ENCODE data around the gene RTN4RL1. TPM values are rescaled to one million over a fixed set of nuclear protein-coding genes. Genes with fewer than 3 reads are reported as not detected.

The RTN4RL1 gene
- polyA plus RNA-seq, 1 donor (not counting 4 experiments of a cell fraction or from before 2014, with no cell fraction given) = 2.3 TPM

DNA sequence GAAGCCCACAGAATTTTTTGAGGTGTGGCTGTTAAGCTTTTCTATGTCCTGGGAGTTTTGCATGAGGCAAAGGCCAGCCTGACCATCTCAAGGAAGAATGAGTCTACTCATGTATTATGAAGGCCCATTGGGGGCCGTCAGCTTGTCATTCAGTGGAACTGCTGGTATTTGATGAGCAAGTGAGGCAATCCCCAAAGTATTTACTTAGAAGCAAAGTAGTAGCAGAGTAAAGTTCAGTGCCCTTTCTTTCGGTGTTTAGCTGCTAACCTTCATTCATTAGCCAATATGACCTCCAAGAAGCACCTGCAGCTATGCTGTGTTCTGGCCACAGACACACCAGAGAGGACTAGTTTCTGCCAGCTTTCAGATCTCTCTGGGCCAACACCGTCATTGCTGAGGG lies 115.1 kb downstream of the RTN4RL1 start:
- Histone ChIP-seq H3K79me2 (ENCODE audit: control insufficient read depth, insufficient read depth, low read length) (no peaks in the 10 kb centered on the region), H3K4me2 (ENCODE audit: control insufficient read depth, extremely low read depth, insufficient read depth, low read depth, low read length) (no peak overlapping the region), H3K9me1 (ENCODE audit: control insufficient read depth, extremely low read depth, insufficient read depth, low read length) (no peaks in the 10 kb centered on the region), H4K20me1 (ENCODE audit: control insufficient read depth, extremely low read depth, insufficient read depth, low read length) (no peaks in the 10 kb centered on the region), H3K27me3 (ENCODE audit: control insufficient read depth, extremely low read depth, insufficient read depth, low read length) (peaks cover 62% of the 10 kb centered on the region), H3K4me3 (ENCODE audit: control insufficient read depth in 2 of 3, extremely low read depth in 1 of 3, insufficient read depth in 2 of 3, low read depth in 1 of 3, low read length in 3 of 3) (no peak overlapping the region), H3K4me1 (ENCODE audit: control insufficient read depth, extremely low read depth, insufficient read depth, low read length) (peaks cover 6% of the 10 kb centered on the region), H3K9ac (ENCODE audit: control insufficient read depth, extremely low read depth, insufficient read depth, low read length) (no peak overlapping the region), H3K9me3 (ENCODE audit: control insufficient read depth, low read depth, low read length) (no peaks in the 10 kb centered on the region), H2AFZ (ENCODE audit: control insufficient read depth, low read length) (no peak overlapping the region), H3K27ac (ENCODE audit: control insufficient read depth, insufficient read depth, low read length) (no peak overlapping the region), H3K36me3 (ENCODE audit: control insufficient read depth in 2 of 2, extremely low read depth in 1 of 2, insufficient read depth in 2 of 2, low read length in 2 of 2) (no peaks in the 10 kb centered on the region)
- no peak for FAIRE-seq
- dilution Hi-C loops (cut with MboI; ENCODE audit: extremely low pct_ligation_motif_present, low sequenced_read_pairs) = no loop called here
- no peak for DNase-seq (ENCODE audit: low read depth, low spot score)
- TF ChIP-seq EZH2 (IDR thresholded peaks at IDR 0.05; ENCODE audit: low read length) = no peak
- TF ChIP-seq, protein P1, sequence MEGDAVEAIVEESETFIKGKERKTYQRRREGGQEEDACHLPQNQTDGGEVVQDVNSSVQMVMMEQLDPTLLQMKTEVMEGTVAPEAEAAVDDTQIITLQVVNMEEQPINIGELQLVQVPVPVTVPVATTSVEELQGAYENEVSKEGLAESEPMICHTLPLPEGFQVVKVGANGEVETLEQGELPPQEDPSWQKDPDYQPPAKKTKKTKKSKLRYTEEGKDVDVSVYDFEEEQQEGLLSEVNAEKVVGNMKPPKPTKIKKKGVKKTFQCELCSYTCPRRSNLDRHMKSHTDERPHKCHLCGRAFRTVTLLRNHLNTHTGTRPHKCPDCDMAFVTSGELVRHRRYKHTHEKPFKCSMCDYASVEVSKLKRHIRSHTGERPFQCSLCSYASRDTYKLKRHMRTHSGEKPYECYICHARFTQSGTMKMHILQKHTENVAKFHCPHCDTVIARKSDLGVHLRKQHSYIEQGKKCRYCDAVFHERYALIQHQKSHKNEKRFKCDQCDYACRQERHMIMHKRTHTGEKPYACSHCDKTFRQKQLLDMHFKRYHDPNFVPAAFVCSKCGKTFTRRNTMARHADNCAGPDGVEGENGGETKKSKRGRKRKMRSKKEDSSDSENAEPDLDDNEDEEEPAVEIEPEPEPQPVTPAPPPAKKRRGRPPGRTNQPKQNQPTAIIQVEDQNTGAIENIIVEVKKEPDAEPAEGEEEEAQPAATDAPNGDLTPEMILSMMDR (optimal IDR thresholded peaks at IDR 0.05 in 1 of 3, IDR thresholded peaks at IDR 0.05 in 1 of 3, conservative IDR thresholded peaks at IDR 0.05 in 1 of 3; ENCODE audit: extremely low read depth in 1 of 3, insufficient read depth in 2 of 3, low read length in 3 of 3) = no peak

DNA sequence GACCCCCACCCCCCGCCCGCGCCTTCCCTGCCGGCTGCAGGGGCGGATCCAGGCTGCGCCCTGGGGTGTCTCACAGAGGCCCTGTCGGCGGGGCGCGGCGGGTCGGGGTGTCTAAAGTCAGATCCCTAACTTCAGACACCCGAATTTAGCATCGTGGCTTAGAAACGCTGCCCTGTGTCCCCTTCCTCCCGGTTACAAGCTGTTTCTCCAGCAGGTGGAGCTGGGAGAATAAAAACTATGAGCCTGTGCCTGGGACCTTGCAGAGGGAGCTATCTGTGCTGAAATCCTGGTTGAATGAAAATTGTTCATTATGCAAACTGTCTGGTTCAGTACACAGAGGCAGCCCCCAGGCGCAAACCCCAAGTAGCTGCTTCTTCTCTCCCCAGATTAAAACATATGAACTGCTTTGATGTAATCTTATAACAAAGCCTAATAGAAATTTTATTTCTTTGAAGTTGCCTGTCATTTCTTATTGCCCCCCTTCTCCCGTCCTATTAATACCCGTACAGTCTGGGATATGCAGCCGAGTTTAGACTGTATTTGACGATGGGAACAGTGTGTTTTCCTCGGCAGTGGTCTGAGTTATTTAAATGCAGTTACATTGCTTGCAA lies 116.3 kb downstream of the RTN4RL1 start:
- DNase-seq (ENCODE audit: low read depth, low spot score) (no peak), FAIRE-seq (peak; percentile 77)
- H4K20me1 ChIP-seq (ENCODE audit: control insufficient read depth, extremely low read depth, insufficient read depth, low read length) = no peaks in the 10 kb centered on the region
- H3K36me3 ChIP-seq (ENCODE audit: control insufficient read depth in 2 of 2, extremely low read depth in 1 of 2, insufficient read depth in 2 of 2, low read length in 2 of 2) = no peaks in the 10 kb centered on the region
- TF ChIP-seq, protein P1 (optimal IDR thresholded peaks at IDR 0.05 in 1 of 3, IDR thresholded peaks at IDR 0.05 in 1 of 3, conservative IDR thresholded peaks at IDR 0.05 in 1 of 3; ENCODE audit: extremely low read depth in 1 of 3, insufficient read depth in 2 of 3, low read length in 3 of 3) = peak; percentile 65 to 77 (median 69)
- no peak for TF ChIP-seq EZH2 (IDR thresholded peaks at IDR 0.05; ENCODE audit: low read length)
- no peak overlapping the region for H3K27ac ChIP-seq (ENCODE audit: control insufficient read depth, insufficient read depth, low read length)
- H3K27me3 ChIP-seq (ENCODE audit: control insufficient read depth, extremely low read depth, insufficient read depth, low read length) = peaks cover 62% of the 10 kb centered on the region
- H3K9me1 ChIP-seq (ENCODE audit: control insufficient read depth, extremely low read depth, insufficient read depth, low read length) = no peaks in the 10 kb centered on the region
- peak overlapping the region; percentile 64 for H3K4me2 ChIP-seq (ENCODE audit: control insufficient read depth, extremely low read depth, insufficient read depth, low read depth, low read length)
- dilution Hi-C loops (cut with MboI; ENCODE audit: extremely low pct_ligation_motif_present, low sequenced_read_pairs) = no loop called here
- H3K79me2 ChIP-seq (ENCODE audit: control insufficient read depth, insufficient read depth, low read length) = no peaks in the 10 kb centered on the region
- H3K9ac ChIP-seq (ENCODE audit: control insufficient read depth, extremely low read depth, insufficient read depth, low read length) = no peak overlapping the region
- H3K4me1 ChIP-seq (ENCODE audit: control insufficient read depth, extremely low read depth, insufficient read depth, low read length) = peaks cover 6% of the 10 kb centered on the region
- no peak overlapping the region for H3K4me3 ChIP-seq (ENCODE audit: control insufficient read depth in 2 of 3, extremely low read depth in 1 of 3, insufficient read depth in 2 of 3, low read depth in 1 of 3, low read length in 3 of 3)
- H3K9me3 ChIP-seq (ENCODE audit: control insufficient read depth, low read depth, low read length) = no peaks in the 10 kb centered on the region
- H2AFZ ChIP-seq (ENCODE audit: control insufficient read depth, low read length) = no peak overlapping the region

Measured in keratinocyte (primary cell).